Stomach (tissue), 4 donors: ENCODE measurements around the gene ARHGEF3.

Experiments
- CTCF ChIP-seq, 7 experiments: fragments of 450-650 bp in 4 of 7; fragments of 200-600 bp in 3 of 7; sonication (generic) in 3 of 7; IDR thresholded peaks; one replicate each; pipeline ENCODE4 v1.5.1; 2016 to 2019; ENCODE audit warnings: antibody characterized with exemption in 7 of 7, control low read depth in 2 of 7, mild to moderate bottlenecking in 1 of 7
- POLR2AphosphoS5 ChIP-seq, 3 donors: sonication (generic); formaldehyde crosslinking; IDR thresholded peaks; one replicate each; pipeline ENCODE4 v1.6.1; 2016; ENCODE audit warnings: antibody characterized with exemption in 3 of 3

GRCh38 chr3:56772952-56773938 lies 28.5 kb downstream of the ARHGEF3 start:
- TF ChIP-seq CTCF (IDR thresholded peaks at IDR 0.05): no peak
- no peak for TF ChIP-seq POLR2AphosphoS5 (IDR thresholded peaks at IDR 0.05)
